Fibroblast of villous mesenchyme (primary cell): ENCODE results near the gene GAGE12J. TPM values are rescaled to one million over a fixed set of nuclear protein-coding genes. Genes with fewer than 3 reads are reported as not detected.
"Not testable (repeated sequence)": the region's sequence is repeated elsewhere in the genome, so short reads cannot be mapped to it uniquely, and the experiment has no call there.

Experiments
- DNase-seq: peaks from one replicate; pipeline ENCODE4 v3.0.0-alpha.2; 2010; ENCODE audit warnings: low read depth
- H3K4me3 ChIP-seq: 2 replicates; pipeline ENCODE4 v1.5.1; 2011; ENCODE audit warnings: low read depth, mild to moderate bottlenecking, low read length
- CTCF ChIP-seq: IDR thresholded peaks from 2 replicates; pipeline ENCODE4 v1.5.1; 2012; ENCODE audit warnings: low read depth, mild to moderate bottlenecking, low read length; ENCODE audit not compliant: insufficient read depth
- total RNA-seq: library from RNA; depleted of rRNA; stranded (reverse); fragments of >200 nt; gene quantifications from 2 replicates; pipeline ENCODE4 v1.2.3, GENCODE V29; 2012

GAGE12J gene
- not detected in 2 replicates for total RNA-seq

- DNase-seq, H3K4me3 ChIP-seq: not testable (repeated sequence)
Measured at GRCh38 chrX:49321737-49322136, at the start of gene GAGE12J. GAGE12J (plus strand) TSS chrX:49322037; CDS start chrX:49323194, 1,157 bp downstream.

GRCh38 chrX:49272421-49272820 is 49.4 kb upstream of the GAGE12J start:
- no peak for TF ChIP-seq CTCF
- no peak for DNase-seq

GRCh38 chrX:49273181-49273727 is 48.6 kb upstream of the GAGE12J start:
- no peak overlapping the region for H3K4me3 ChIP-seq
- DNase-seq, result no peak
- no peak for TF ChIP-seq CTCF

More at GRCh38 chrX:49272421-49272820, 49.4 kb upstream of the GAGE12J start:
- no peak overlapping the region for H3K4me3 ChIP-seq

GRCh38 chrX:49276207-49276606 is 45.6 kb upstream of the GAGE12J start:
- H3K4me3 ChIP-seq, result no peak overlapping the region
- TF ChIP-seq CTCF, result no peak
- DNase-seq, result no peak

GRCh38 chrX:49276671-49277534 is 44.9 kb upstream of the GAGE12J start:
- no peak for DNase-seq
- no peak for TF ChIP-seq CTCF
- H3K4me3 ChIP-seq, result no peak overlapping the region

GRCh38 chrX:49277535-49277830 is 44.4 kb upstream of the GAGE12J start:
- DNase-seq, result no peak
- TF ChIP-seq CTCF, result no peak
- H3K4me3 ChIP-seq, result no peak overlapping the region

- TF ChIP-seq CTCF, result no peak
- H3K4me3 ChIP-seq, result no peak overlapping the region
- no peak for DNase-seq
Measured at GRCh38 chrX:49278081-49278480, 43.8 kb upstream of the GAGE12J start.
